T-cell (primary cell): ENCODE measurements around the gene ENOX1. TPM values are rescaled to one million over a fixed set of nuclear protein-coding genes. Genes with fewer than 3 reads are reported as not detected.
"Not testable (repeated sequence)": the region's sequence is repeated elsewhere in the genome, so short reads cannot be mapped to it uniquely, and the experiment has no call there.

ENCODE experiments used
- ATAC-seq, 4 experiments: fragments of 200-7000 bp in 3 of 4; fragments of 150-1000 bp in 1 of 4; cut with Tn5 transposase; replicated peaks in 1 of 4; 1 replicate in 3 of 4; 2 replicates in 1 of 4; pipeline ENCODE4 v1.10.0; 2021; ENCODE audit warnings: moderate library complexity in 3 of 4, mild to moderate bottlenecking in 2 of 4, moderate number of reproducible peaks in 1 of 4
- CTCF ChIA-PET, 2 donors: fragments of 300-600 bp; sonication (Branson Sonifier 250); formaldehyde crosslinking; loops; one replicate each; lab custom pipeline; 2022; ENCODE audit warnings: antibody characterized with exemption in 2 of 2; lab: Charles Lee
- POLR2A ChIA-PET, 2 donors: fragments of 300-600 bp; sonication (Branson Sonifier 250); formaldehyde crosslinking; loops; one replicate each; lab custom pipeline; 2022; ENCODE audit warnings: antibody characterized with exemption in 2 of 2; lab: Charles Lee
- DNase-seq, 35 experiments: peaks; one replicate each; pipeline versions ENCODE4 v3.0.0 to v3.0.0-alpha.2; 2013 to 2023
- H3K27ac ChIP-seq: one replicate; pipeline ENCODE4 v1.5.1; 2013; ENCODE audit warnings: low read length
- H3K27me3 ChIP-seq, 2 experiments: replicated peaks in 1 of 2; 1 replicate in 1 of 2; 2 replicates in 1 of 2; pipeline versions ENCODE4 v1.6.1 to v1.7.0; 2013; ENCODE audit warnings: low read length in 1 of 2, mixed read lengths in 1 of 2; ENCODE audit not compliant: control insufficient read depth in 2 of 2, insufficient read depth in 2 of 2; ENCODE audit errors: extremely low read depth in 1 of 2
- H3K36me3 ChIP-seq, 2 donors: 1 replicate in 1 of 2; 2 replicates in 1 of 2; pipeline versions ENCODE4 v1.6.1 to v1.7.0; 2013; ENCODE audit warnings: low read length in 1 of 2; ENCODE audit not compliant: control insufficient read depth in 2 of 2, insufficient read depth in 1 of 2; ENCODE audit errors: extremely low read depth in 1 of 2
- H3K4me1 ChIP-seq, 2 experiments: 1 replicate in 1 of 2; 2 replicates in 1 of 2; pipeline versions ENCODE4 v1.6.1 to v1.7.0; 2013; ENCODE audit warnings: low read length in 2 of 2, mixed read lengths in 1 of 2; ENCODE audit not compliant: insufficient read depth in 2 of 2, control insufficient read depth in 1 of 2; ENCODE audit errors: extremely low read depth in 1 of 2
- H3K4me3 ChIP-seq, 2 donors: 1 replicate in 1 of 2; 2 replicates in 1 of 2; pipeline versions ENCODE4 v1.5.1 to v1.7.0; 2013; ENCODE audit warnings: mild to moderate bottlenecking in 2 of 2, low read length in 1 of 2, moderate library complexity in 1 of 2; ENCODE audit not compliant: control insufficient read depth in 1 of 2; ENCODE audit errors: extremely low read depth in 1 of 2
- H3K9me3 ChIP-seq: 2 replicates; pipeline ENCODE4 v1.7.0; 2013
- H3K27ac Mint-ChIP-seq, 2 donors: one replicate each; pipeline ENCODE4 v1.8.0; 2020 to 2021; ENCODE audit warnings: mild to moderate bottlenecking in 2 of 2, mixed read lengths in 2 of 2
- H3K27me3 Mint-ChIP-seq, 2 donors: one replicate each; pipeline ENCODE4 v1.8.0; 2021 to 2022; ENCODE audit warnings: mixed read lengths in 2 of 2
- H3K36me3 Mint-ChIP-seq: one replicate; pipeline ENCODE4 v1.8.0; 2021; ENCODE audit warnings: mixed read lengths
- H3K4me1 Mint-ChIP-seq, 3 donors: one replicate each; pipeline ENCODE4 v1.8.0; 2020 to 2022; ENCODE audit warnings: mixed read lengths in 3 of 3, mild to moderate bottlenecking in 1 of 3
- H3K4me3 Mint-ChIP-seq, 3 donors: one replicate each; pipeline ENCODE4 v1.8.0; 2020 to 2022; ENCODE audit warnings: mild to moderate bottlenecking in 3 of 3, mixed read lengths in 3 of 3, moderate library complexity in 3 of 3
- H3K9me3 Mint-ChIP-seq, 3 donors: one replicate each; pipeline ENCODE4 v1.8.0; 2020 to 2022; ENCODE audit warnings: mixed read lengths in 3 of 3
- WGBS: methylation state at CpG from one replicate; pipeline ENCODE4 v1.1.5; 2013; ENCODE audit warnings: missing lambda C conversion rate; ENCODE audit not compliant: insufficient coverage; 5-methylcytosine and 5-hydroxymethylcytosine counted together
- total RNA-seq, 35 experiments: library from RNA in 6 of 35; stranded (reverse) in 6 of 35; fragments of 120-200 nt in 1 of 35; gene quantifications; one replicate each; pipeline versions ENCODE4 v1.2.1 to v1.2.4 and lab custom pipeline; 2013 to 2026

ENOX1 gene
- total RNA-seq, 5 donors from 2014 or later (not counting 1 experiment from before 2014, with no cell fraction given): 0.10 TPM; not detected in 4

DNA sequence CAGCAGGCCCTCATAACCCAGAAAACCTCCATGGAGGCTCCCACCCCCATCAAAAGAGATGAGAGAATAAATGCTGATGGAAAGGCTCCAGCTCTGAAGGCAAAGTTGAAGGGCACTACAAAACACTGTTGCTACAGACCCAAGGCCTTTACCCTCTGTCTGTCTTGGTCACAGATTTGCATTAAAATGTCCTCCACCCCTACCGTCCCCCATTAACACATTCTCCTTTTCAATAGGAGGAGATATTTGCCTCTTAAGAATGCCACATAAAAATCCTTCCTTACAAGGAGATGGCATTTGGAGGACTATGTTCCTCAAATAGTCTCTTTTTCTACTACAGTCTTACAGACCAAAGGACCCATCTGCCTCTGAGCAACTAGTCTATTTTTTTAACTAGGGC is 361.5 kb downstream of the ENOX1 start:
- Mint-ChIP-seq H3K27me3 (peaks cover 2 to 4% of the 10 kb centered on the region in 2 donors), H3K36me3 (no peaks in the 10 kb centered on the region), H3K4me3 (no peak overlapping the region), H3K27ac (no peak overlapping the region), H3K9me3 (peaks cover 0 to 3% (median 2%) of the 10 kb centered on the region in 3 donors), H3K4me1 (no peaks in the 10 kb centered on the region)
- Histone ChIP-seq H3K4me3 (no peak overlapping the region), H3K36me3 (no peaks in the 10 kb centered on the region), H3K4me1 (no peaks in the 10 kb centered on the region), H3K9me3 (no peaks in the 10 kb centered on the region), H3K27me3 (no peaks in the 10 kb centered on the region), H3K27ac (no peak overlapping the region)
- CTCF ChIA-PET: no interaction called here
- no peak for DNase-seq
- POLR2A ChIA-PET: no interaction called here
- WGBS: no CpG with 5 or more reads among the region's 1 CpG
- ATAC-seq: no peak

- H3K4me3 ChIP-seq: no peak overlapping the region
- no peak overlapping the region for H3K27ac Mint-ChIP-seq
- no peak overlapping the region for H3K27ac ChIP-seq
- H3K9me3 ChIP-seq: no peaks in the 10 kb centered on the region
- H3K4me1 ChIP-seq: no peaks in the 10 kb centered on the region
- H3K36me3 Mint-ChIP-seq: no peaks in the 10 kb centered on the region
- no peaks in the 10 kb centered on the region for H3K27me3 ChIP-seq
- WGBS: 78% methylated on average over 3 of the region's 3 CpGs
- ChIA-PET POLR2A (no interaction called here), CTCF (no interaction called here)
- H3K4me1 Mint-ChIP-seq: no peaks in the 10 kb centered on the region
- H3K27me3 Mint-ChIP-seq: peaks cover 2 to 7% of the 10 kb centered on the region in 2 donors
- H3K36me3 ChIP-seq: no peaks in the 10 kb centered on the region
- H3K9me3 Mint-ChIP-seq: peaks cover 0 to 6% (median 5%) of the 10 kb centered on the region in 3 donors
- no peak for DNase-seq
- H3K4me3 Mint-ChIP-seq: no peak overlapping the region
- ATAC-seq: no peak
Measured at GRCh38 chr13:43424412-43424811, 362.4 kb downstream of the ENOX1 start.

DNA sequence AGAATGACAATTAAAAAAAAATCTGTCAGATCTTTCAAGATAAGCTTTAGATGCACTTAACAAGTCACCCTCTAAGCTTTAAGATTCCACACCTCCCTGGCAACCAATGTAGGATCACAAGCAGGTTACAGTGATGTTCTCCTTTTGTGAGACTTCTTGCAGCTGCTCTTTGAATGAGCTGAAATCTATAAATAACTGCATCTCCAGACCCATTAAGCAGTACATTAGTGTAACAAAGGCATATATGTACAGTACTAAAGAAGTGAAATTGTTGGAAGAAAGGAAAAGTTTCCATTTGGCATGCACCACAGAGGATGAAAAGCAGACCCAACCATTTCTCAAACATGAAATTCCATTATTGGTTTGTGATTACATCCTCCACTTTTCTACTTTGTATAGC is 364.7 kb downstream of the ENOX1 start:
- Histone ChIP-seq H3K27ac (no peak overlapping the region), H3K27me3 (no peaks in the 10 kb centered on the region), H3K36me3 (no peaks in the 10 kb centered on the region), H3K4me1 (no peaks in the 10 kb centered on the region), H3K4me3 (no peak overlapping the region), H3K9me3 (no peaks in the 10 kb centered on the region)
- ATAC-seq (no peak), DNase-seq (no peak)
- peaks cover 2 to 7% of the 10 kb centered on the region in 2 donors for H3K27me3 Mint-ChIP-seq
- ChIA-PET POLR2A (no interaction called here), CTCF (interaction anchor here in 1 of 2 donors (0.6 kb wide), 1 partner anchor 1383 kb away, joined by 3 read pairs; no protein-coding TSS in a partner anchor)
- no peak overlapping the region for H3K4me3 Mint-ChIP-seq
- no peak overlapping the region for H3K27ac Mint-ChIP-seq
- H3K36me3 Mint-ChIP-seq: no peaks in the 10 kb centered on the region
- H3K9me3 Mint-ChIP-seq: peaks cover 0 to 6% (median 5%) of the 10 kb centered on the region in 3 donors
- no peaks in the 10 kb centered on the region for H3K4me1 Mint-ChIP-seq

DNA sequence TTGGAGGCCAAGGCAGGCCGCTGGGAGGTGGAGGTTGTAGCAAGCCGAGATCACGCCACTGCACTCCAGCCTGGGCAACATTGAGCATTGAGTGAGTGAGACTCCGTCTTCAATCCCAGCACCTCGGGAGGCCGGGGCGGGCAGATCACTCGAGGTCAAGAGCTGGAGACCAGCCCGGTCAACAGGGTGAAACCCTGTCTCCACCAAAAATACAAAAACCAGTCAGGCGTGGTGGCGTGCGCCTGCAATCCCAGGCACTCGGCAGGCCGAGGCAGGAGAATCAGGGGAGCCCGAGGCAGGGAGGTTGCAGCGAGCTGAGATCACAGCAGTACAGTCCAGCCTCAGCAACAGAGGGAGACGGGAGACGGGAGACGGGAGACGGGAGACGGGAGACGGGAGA is 369.9 kb downstream of the ENOX1 start:
- CTCF ChIA-PET, DNase-seq: not testable (repeated sequence)

GRCh38 chr13:43416408-43416807 is 370.4 kb downstream of the ENOX1 start:
- H3K9me3 ChIP-seq, H3K27me3 Mint-ChIP-seq, H3K36me3 Mint-ChIP-seq, H3K4me1 Mint-ChIP-seq, H3K27ac ChIP-seq, H3K36me3 ChIP-seq, H3K27me3 ChIP-seq, ATAC-seq, DNase-seq, H3K27ac Mint-ChIP-seq, H3K9me3 Mint-ChIP-seq, POLR2A ChIA-PET, H3K4me3 ChIP-seq, CTCF ChIA-PET, H3K4me1 ChIP-seq, H3K4me3 Mint-ChIP-seq: not testable (repeated sequence)
- WGBS: 95% methylated on average over 18 of the region's 21 CpGs

More for the DNA sequence above, 369.9 kb downstream of the ENOX1 start:
- H3K27ac ChIP-seq, H3K27ac Mint-ChIP-seq, H3K36me3 ChIP-seq, ATAC-seq, H3K4me1 ChIP-seq, H3K4me3 ChIP-seq, H3K9me3 Mint-ChIP-seq, H3K27me3 Mint-ChIP-seq, POLR2A ChIA-PET, H3K4me3 Mint-ChIP-seq, H3K27me3 ChIP-seq, H3K4me1 Mint-ChIP-seq, H3K9me3 ChIP-seq, H3K36me3 Mint-ChIP-seq: not testable (repeated sequence)
- WGBS: 99% methylated on average over 11 of the region's 22 CpGs

- H3K4me3 ChIP-seq, H3K27me3 ChIP-seq, H3K4me1 ChIP-seq, H3K36me3 Mint-ChIP-seq, DNase-seq, H3K27ac ChIP-seq, H3K9me3 ChIP-seq, CTCF ChIA-PET, H3K4me3 Mint-ChIP-seq, POLR2A ChIA-PET, H3K4me1 Mint-ChIP-seq, ATAC-seq, H3K9me3 Mint-ChIP-seq, H3K36me3 ChIP-seq, H3K27ac Mint-ChIP-seq, H3K27me3 Mint-ChIP-seq: not testable (repeated sequence)
- 93% methylated on average over 20 of the region's 33 CpGs for WGBS
Measured at GRCh38 chr13:43415903-43416391, 370.8 kb downstream of the ENOX1 start.

DNA sequence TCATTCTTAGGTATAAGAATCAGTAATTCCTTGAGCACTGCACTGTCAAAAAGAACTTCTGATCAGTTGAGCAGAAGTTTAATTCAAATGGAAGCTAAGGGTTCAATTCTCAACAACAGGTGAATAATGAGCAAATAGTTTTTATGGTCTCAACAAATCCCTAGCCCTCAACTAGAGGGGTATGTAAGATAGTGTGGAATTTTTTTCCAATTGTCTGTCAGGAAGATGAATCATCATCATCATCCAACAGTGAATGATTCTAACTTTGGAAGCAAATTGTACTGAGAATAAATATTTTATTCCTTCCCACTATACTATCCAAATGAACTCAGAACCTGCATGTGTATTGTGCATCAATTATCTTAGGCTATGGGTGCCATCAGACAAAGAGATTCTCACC is 372.7 kb downstream of the ENOX1 start:
- H3K27me3 Mint-ChIP-seq: peaks cover 3 to 5% of the 10 kb centered on the region in 2 donors
- H3K4me3 ChIP-seq: no peak overlapping the region
- no peaks in the 10 kb centered on the region for H3K36me3 ChIP-seq
- no peak overlapping the region for H3K27ac ChIP-seq
- H3K9me3 Mint-ChIP-seq: no peaks in the 10 kb centered on the region
- no peaks in the 10 kb centered on the region for H3K27me3 ChIP-seq
- ATAC-seq (no peak), DNase-seq (no peak)
- H3K4me1 ChIP-seq: no peaks in the 10 kb centered on the region
- no peak overlapping the region for H3K27ac Mint-ChIP-seq
- CTCF ChIA-PET: no interaction called here
- H3K9me3 ChIP-seq: no peaks in the 10 kb centered on the region
- H3K4me3 Mint-ChIP-seq: no peak overlapping the region
- no peaks in the 10 kb centered on the region for H3K36me3 Mint-ChIP-seq
- POLR2A ChIA-PET: no interaction called here
- no peaks in the 10 kb centered on the region for H3K4me1 Mint-ChIP-seq
